Measurements from ENCODE around the gene JAM3.

DNA sequence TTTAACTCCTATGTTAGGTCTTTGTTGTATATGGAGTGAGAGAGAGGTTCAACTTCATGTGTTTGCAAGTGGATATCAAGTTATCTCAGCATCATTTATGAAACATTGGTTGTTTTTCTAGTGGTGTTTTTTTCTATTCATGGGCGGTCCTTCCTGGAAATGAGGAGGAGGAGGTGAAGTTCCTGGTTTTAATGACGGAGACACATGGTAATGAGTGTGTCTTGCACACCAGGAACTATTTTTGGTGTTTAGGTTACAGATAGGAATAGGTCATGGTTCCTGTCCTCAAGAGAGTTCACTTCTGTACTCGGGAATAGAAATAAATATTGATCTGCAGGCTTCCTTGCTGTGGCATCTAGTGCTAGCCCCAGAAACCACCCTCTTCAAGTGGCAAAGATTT lies 74.9 kb downstream of the JAM3 start:
- TF ChIP-seq, protein P1, sequence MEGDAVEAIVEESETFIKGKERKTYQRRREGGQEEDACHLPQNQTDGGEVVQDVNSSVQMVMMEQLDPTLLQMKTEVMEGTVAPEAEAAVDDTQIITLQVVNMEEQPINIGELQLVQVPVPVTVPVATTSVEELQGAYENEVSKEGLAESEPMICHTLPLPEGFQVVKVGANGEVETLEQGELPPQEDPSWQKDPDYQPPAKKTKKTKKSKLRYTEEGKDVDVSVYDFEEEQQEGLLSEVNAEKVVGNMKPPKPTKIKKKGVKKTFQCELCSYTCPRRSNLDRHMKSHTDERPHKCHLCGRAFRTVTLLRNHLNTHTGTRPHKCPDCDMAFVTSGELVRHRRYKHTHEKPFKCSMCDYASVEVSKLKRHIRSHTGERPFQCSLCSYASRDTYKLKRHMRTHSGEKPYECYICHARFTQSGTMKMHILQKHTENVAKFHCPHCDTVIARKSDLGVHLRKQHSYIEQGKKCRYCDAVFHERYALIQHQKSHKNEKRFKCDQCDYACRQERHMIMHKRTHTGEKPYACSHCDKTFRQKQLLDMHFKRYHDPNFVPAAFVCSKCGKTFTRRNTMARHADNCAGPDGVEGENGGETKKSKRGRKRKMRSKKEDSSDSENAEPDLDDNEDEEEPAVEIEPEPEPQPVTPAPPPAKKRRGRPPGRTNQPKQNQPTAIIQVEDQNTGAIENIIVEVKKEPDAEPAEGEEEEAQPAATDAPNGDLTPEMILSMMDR (conservative IDR thresholded peaks at IDR 0.05 in 1 of 2, IDR thresholded peaks at IDR 0.05 in 1 of 2; ENCODE audit: low read depth in 1 of 2, low read length in 2 of 2), result no peak
- TF ChIP-seq EZH2 (IDR thresholded peaks at IDR 0.05; ENCODE audit: low read length, missing control alignments), result no peak
